HepG2 (cell line): ENCODE results near the gene NTM. TPM values are rescaled to one million over a fixed set of nuclear protein-coding genes. Genes with fewer than 3 reads are reported as not detected.

Source experiments
- ATAC-seq: fragments of 200-7000 bp; cut with Tn5 transposase; 3 replicates; pipeline ENCODE4 v1.9.1; 2020; ENCODE audit warnings: mild to moderate bottlenecking, moderate library complexity
- BruUV-seq: library from RNA; stranded (reverse); fragments of 400-500 nt; replicated peaks from 2 replicates; lab custom pipeline; 2021; lab: Mats Ljungman, UMichigan
- CTCF ChIA-PET: fragments of 300-600 bp; formaldehyde crosslinking; extraction: SDS; loops from one replicate; lab custom pipeline; 2021; ENCODE audit warnings: low total read pairs, inconsistent platforms, low intra/inter-chr PET ratio; lab: Yijun Ruan, JAX
- POLR2A ChIA-PET: fragments of 350-600 bp; sonication (Branson Sonifier 250); formaldehyde crosslinking; loops from one replicate; lab custom pipeline; 2020; ENCODE audit warnings: antibody characterized with exemption, inconsistent platforms; lab: Yijun Ruan, JAX
- DNase-seq: peaks from one replicate; pipeline ENCODE4 v3.0.0-alpha.2; 2015; ENCODE audit warnings: low spot score
- FAIRE-seq: peaks from 3 replicates; lab custom pipeline; 2011; peaks lifted over from hg19 to GRCh38; lab: Jason Lieb, UNC
- H2AFZ ChIP-seq: one replicate; pipeline ENCODE4 v1.6.1; 2011; ENCODE audit warnings: low read length, inconsistent platforms
- H3K27ac ChIP-seq: fragments of 300-600 bp; 3 replicates; pipeline ENCODE4 v1.8.0; 2011; ENCODE audit warnings: mixed run types, mild to moderate bottlenecking, mixed read lengths, low read length, inconsistent platforms; ENCODE audit not compliant: insufficient read depth; ENCODE audit errors: extremely low read length
- H3K27me3 ChIP-seq, 2 experiments: fragments of 200-600 bp in 1 of 2; 2 replicates in 1 of 2; 3 replicates in 1 of 2; pipeline versions ENCODE4 v1.6.0 to v1.8.0; 2011; ENCODE audit warnings: low read length in 2 of 2, mild to moderate bottlenecking in 2 of 2, moderate library complexity in 2 of 2, inconsistent platforms in 1 of 2; ENCODE audit not compliant: insufficient read depth in 2 of 2, control insufficient read depth in 1 of 2
- H3K36me3 ChIP-seq, 2 experiments: fragments of 200-600 bp in 1 of 2; replicated peaks in 1 of 2; 2 replicates in 1 of 2; 3 replicates in 1 of 2; pipeline versions ENCODE4 v1.5.1 to v1.8.0; 2011; ENCODE audit warnings: low read length in 2 of 2, inconsistent platforms in 1 of 2; ENCODE audit not compliant: insufficient read depth in 2 of 2, control insufficient read depth in 1 of 2
- H3K4me1 ChIP-seq: 2 replicates; pipeline ENCODE4 v1.5.1; 2012; ENCODE audit warnings: low read length, inconsistent platforms; ENCODE audit not compliant: insufficient read depth
- H3K4me2 ChIP-seq: 2 replicates; pipeline ENCODE4 v1.6.0; 2011; ENCODE audit warnings: low read depth, low read length, inconsistent platforms
- H3K4me3 ChIP-seq, 3 experiments: fragments of 200-600 bp in 1 of 3; sonication (generic), shearing (Covaris generic) in 1 of 3; replicated peaks in 1 of 3; 2 replicates each; pipeline ENCODE4 v1.5.1; 2011 to 2016; ENCODE audit warnings: low read length in 3 of 3, inconsistent platforms in 2 of 3, low read depth in 2 of 3, mild to moderate bottlenecking in 2 of 3, control low read depth in 1 of 3, mixed read lengths in 1 of 3; ENCODE audit not compliant: insufficient read depth in 1 of 3
- H3K79me2 ChIP-seq: one replicate; pipeline ENCODE4 v1.6.1; 2011; ENCODE audit warnings: low read length, inconsistent platforms; ENCODE audit not compliant: insufficient read depth
- H3K9ac ChIP-seq: 2 replicates; pipeline ENCODE4 v1.6.0; 2011; ENCODE audit warnings: mild to moderate bottlenecking, low read depth, low read length, inconsistent platforms; ENCODE audit not compliant: insufficient read depth
- H3K9me3 ChIP-seq: 2 replicates; pipeline ENCODE4 v1.5.1; 2012; ENCODE audit warnings: mild to moderate bottlenecking, low read length
- H4K20me1 ChIP-seq: 2 replicates; pipeline ENCODE4 v1.6.0; 2011; ENCODE audit warnings: inconsistent platforms, mild to moderate bottlenecking, low read length, moderate library complexity; ENCODE audit not compliant: insufficient read depth
- BATF2 ChIP-seq: sonication (generic); formaldehyde crosslinking; IDR thresholded peaks from 2 replicates; pipeline ENCODE4 v1.8.0; 2022; ENCODE audit warnings: mild to moderate bottlenecking, missing genetic modification reagents, moderate library complexity
- EEA1 ChIP-seq: sonication (generic); formaldehyde crosslinking; IDR thresholded peaks from 2 replicates; pipeline ENCODE4 v1.5.1; 2020; ENCODE audit warnings: mild to moderate bottlenecking, missing genetic modification reagents, borderline replicate concordance
- HNRNPLL ChIP-seq: fragments of 200-400 bp; formaldehyde crosslinking; IDR thresholded peaks from 2 replicates; pipeline ENCODE4 v1.6.1; 2017; ENCODE audit warnings: mild to moderate bottlenecking, low read depth, low read length; ENCODE audit not compliant: poor library complexity, severe bottlenecking
- KAT2B ChIP-seq: fragments of 150-350 bp; IDR thresholded peaks from 2 replicates; pipeline ENCODE4 v1.6.1; 2014; ENCODE audit warnings: low read depth, low read length, borderline replicate concordance
- PRPF4 ChIP-seq: fragments of 200-400 bp; formaldehyde crosslinking; IDR thresholded peaks from 2 replicates; pipeline ENCODE4 v1.6.1; 2016; ENCODE audit warnings: low read length, low read depth; ENCODE audit not compliant: poor library complexity, severe bottlenecking
- SRSF9 ChIP-seq: fragments of 200-400 bp; formaldehyde crosslinking; IDR thresholded peaks from 2 replicates; pipeline ENCODE4 v1.6.1; 2018; ENCODE audit warnings: borderline replicate concordance, mild to moderate bottlenecking, low read depth, low read length; ENCODE audit not compliant: insufficient read depth, poor library complexity, severe bottlenecking
- TFDP2 ChIP-seq: sonication (generic); formaldehyde crosslinking; IDR thresholded peaks from 2 replicates; pipeline ENCODE4 v1.4.0; 2020; ENCODE audit warnings: missing genetic modification reagents
- ZBTB33 ChIP-seq: sonication (generic); formaldehyde crosslinking; IDR thresholded peaks from 2 replicates; pipeline ENCODE4 v1.4.0; 2020; ENCODE audit warnings: missing genetic modification reagents
- ZNF251 ChIP-seq: sonication (generic); formaldehyde crosslinking; IDR thresholded peaks from 2 replicates; pipeline ENCODE4 v1.9.0; 2021; ENCODE audit warnings: mild to moderate bottlenecking, missing genetic modification reagents
- ZNF275 ChIP-seq: sonication (generic); formaldehyde crosslinking; IDR thresholded peaks from 2 replicates; pipeline ENCODE4 v1.8.0; 2022; ENCODE audit warnings: missing genetic modification reagents, mild to moderate bottlenecking, inconsistent platforms, borderline replicate concordance
- ZNF33B ChIP-seq: sonication (generic); formaldehyde crosslinking; IDR thresholded peaks from 2 replicates; pipeline ENCODE4 v1.5.1; 2020; ENCODE audit warnings: mild to moderate bottlenecking, missing genetic modification reagents
- ZSCAN30 ChIP-seq: sonication (generic); formaldehyde crosslinking; IDR thresholded peaks from 2 replicates; pipeline ENCODE4 v1.5.0; 2020; ENCODE audit warnings: mild to moderate bottlenecking, missing genetic modification reagents
- WGBS: methylation state at CpG from one replicate; pipeline ENCODE4 v1.1.6; 2017; ENCODE audit warnings: low lambda C conversion rate; 5-methylcytosine and 5-hydroxymethylcytosine counted together
- in situ Hi-C: cut with HindIII; loops from 2 replicates; pipeline ENCODE4 v1.10.0; 2017; ENCODE audit warnings: low pct_unique_long_range_greater_than_20kb; ENCODE audit not compliant: extremely low pct_ligation_motif_present
- intact Hi-C: fragments of 100-400 bp; cut with micrococcal nuclease; formaldehyde crosslinking; loops from one replicate; pipeline ENCODE4 v1.10.0; 2022; ENCODE audit not compliant: unreplicated experiment
- polyA plus RNA-seq, 8 experiments: library from polyadenylated mRNA; depleted of rRNA in 3 of 8; stranded (reverse) in 7 of 8; unstranded in 1 of 8; fragments of >200 nt; fragmentation: Illumina TruSeq in 4 of 8; extraction: Trizol in 4 of 8; gene quantifications; 2 replicates each; pipeline versions ENCODE4 v1.2.1 to v1.2.3, GENCODE V29; 2011 to 2016; ENCODE audit warnings: low read depth in 4 of 8, missing spikeins in 1 of 8, mixed read lengths in 1 of 8; ENCODE audit not compliant: insufficient read depth in 1 of 8
- total RNA-seq, 5 experiments: library from RNA; depleted of rRNA; stranded (reverse); fragments of >200 nt; fragmentation: Illumina TruSeq; extraction: Trizol; gene quantifications; 2 replicates each; pipeline ENCODE4 v1.2.3, GENCODE V29; 2016; ENCODE audit warnings: low read depth in 1 of 5

Gene NTM
- total and polyA plus RNA-seq, 2 of the 13 experiments (the other 11 are each of a cell fraction or from before 2014, with no cell fraction given): not detected

GRCh38 chr11:131561501-131561900 lies 191.1 kb downstream of the NTM start:
- DNase-seq (no peak), ATAC-seq (no peak), FAIRE-seq (no peak)
- no TSS peak for BruUV-seq
- Histone ChIP-seq H3K4me3 (no peak overlapping the region), H3K9me3 (no peaks in the 10 kb centered on the region), H3K4me1 (no peaks in the 10 kb centered on the region), H3K79me2 (no peaks in the 10 kb centered on the region), H3K27me3 (peaks cover 0 to 10% of the 10 kb centered on the region in 2 experiments; a peak in 2 of 5 replicates), H3K27ac (no peak overlapping the region), H2AFZ (no peak overlapping the region), H4K20me1 (no peaks in the 10 kb centered on the region), H3K9ac (no peak overlapping the region), H3K4me2 (no peak overlapping the region), H3K36me3 (no peaks in the 10 kb centered on the region)
- WGBS: 11% methylated on average over 4 of the region's 4 CpGs
- ChIA-PET POLR2A (no interaction called here), CTCF (no interaction called here)
- TF ChIP-seq EEA1 (CRISPR knock-in tag) (no peak), BATF2 (CRISPR knock-in tag) (no peak), ZNF275 (CRISPR knock-in tag) (no peak), PRPF4 (no peak)
- in situ Hi-C loops (no loop called here), intact Hi-C loops (no loop called here)

GRCh38 chr11:131561972-131562371 lies 191.6 kb downstream of the NTM start:
- Histone ChIP-seq H3K4me1 (no peaks in the 10 kb centered on the region), H2AFZ (no peak overlapping the region), H3K36me3 (no peaks in the 10 kb centered on the region), H3K79me2 (no peaks in the 10 kb centered on the region), H3K27ac (no peak overlapping the region), H3K4me3 (no peak overlapping the region), H3K9ac (no peak overlapping the region), H3K4me2 (no peak overlapping the region), H4K20me1 (no peaks in the 10 kb centered on the region), H3K9me3 (no peaks in the 10 kb centered on the region), H3K27me3 (peaks cover 0 to 10% of the 10 kb centered on the region in 2 experiments; a peak in 2 of 5 replicates)
- 3% methylated on average over 5 of the region's 5 CpGs for WGBS
- ChIA-PET POLR2A (no interaction called here), CTCF (no interaction called here)
- no TSS peak for BruUV-seq
- intact Hi-C loops (no loop called here), in situ Hi-C loops (no loop called here)
- no peak for FAIRE-seq
- DNase-seq: no peak
- no peak for ATAC-seq
- TF ChIP-seq ZNF33B (CRISPR knock-in tag) (no peak), HNRNPLL (no peak), ZBTB33 (CRISPR knock-in tag) (no peak), TFDP2 (CRISPR knock-in tag) (no peak), ZSCAN30 (no peak), KAT2B (no peak), ZNF251 (no peak), SRSF9 (no peak)
